NB4 (cell line): ENCODE measurements around the gene COL4A4.

ENCODE experiments used
- DNase-seq: peaks from one replicate; pipeline ENCODE4 v3.0.0; 2010; ENCODE audit warnings: low read depth
- H3K4me3 ChIP-seq: one replicate; pipeline ENCODE4 v1.5.1; 2011; ENCODE audit warnings: mild to moderate bottlenecking, low read depth, low read length, moderate library complexity
- CTCF ChIP-seq: IDR thresholded peaks from one replicate; pipeline ENCODE4 v1.5.1; 2012; ENCODE audit warnings: low read depth, low read length
- MAX ChIP-seq: IDR thresholded peaks from 2 replicates; pipeline ENCODE4 v1.6.1; 2011; ENCODE audit warnings: low read depth, low read length
- MYC ChIP-seq: IDR thresholded peaks from 2 replicates; pipeline ENCODE4 v1.6.1; 2011; ENCODE audit warnings: low read depth, low read length
- POLR2A ChIP-seq: IDR thresholded peaks from 2 replicates; pipeline ENCODE4 v1.6.1; 2011; ENCODE audit warnings: mild to moderate bottlenecking; ENCODE audit not compliant: insufficient read length; ENCODE audit errors: extremely low read depth

COL4A4 gene

GRCh38 chr2:227163998-227164762 lies at the start of gene COL4A4, which contains the start of gene COL4A3:
COL4A4 (minus strand) TSS chr2:227164205; CDS start chr2:227147483, 16,722 bp downstream.
COL4A3 (plus strand) TSS chr2:227164624; CDS start chr2:227164727, 103 bp downstream.
- TF ChIP-seq POLR2A (no peak), MAX (no peak), MYC (no peak), CTCF (no peak)
- no peak within 1 kb of the TSS for H3K4me3 ChIP-seq
- DNase-seq: no peak

DNA sequence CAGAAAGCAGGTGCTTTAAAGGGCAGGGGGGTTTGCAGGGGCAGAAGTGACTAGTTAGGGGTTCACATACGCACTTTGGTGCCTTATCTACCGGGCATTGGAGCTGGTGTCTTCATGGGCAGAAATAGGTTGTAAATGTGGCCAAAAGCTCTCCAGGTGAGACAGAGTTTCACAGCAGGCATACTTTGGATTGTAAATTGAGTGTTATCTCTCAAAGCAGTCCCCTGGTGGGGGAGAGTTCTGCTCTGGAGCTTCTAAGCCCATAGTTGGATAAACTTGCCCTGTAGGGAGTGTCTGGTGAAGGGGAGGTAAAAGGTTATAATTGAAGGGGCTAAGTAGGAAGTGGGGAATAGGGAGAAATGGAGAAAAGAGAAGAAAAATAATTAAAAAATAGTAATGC lies 43.6 kb upstream of the COL4A4 start:
- no peak for TF ChIP-seq MYC
- no peak for TF ChIP-seq POLR2A
- TF ChIP-seq CTCF: no peak
- no peak for TF ChIP-seq MAX
- H3K4me3 ChIP-seq: no peak overlapping the region
- no peak for DNase-seq

DNA sequence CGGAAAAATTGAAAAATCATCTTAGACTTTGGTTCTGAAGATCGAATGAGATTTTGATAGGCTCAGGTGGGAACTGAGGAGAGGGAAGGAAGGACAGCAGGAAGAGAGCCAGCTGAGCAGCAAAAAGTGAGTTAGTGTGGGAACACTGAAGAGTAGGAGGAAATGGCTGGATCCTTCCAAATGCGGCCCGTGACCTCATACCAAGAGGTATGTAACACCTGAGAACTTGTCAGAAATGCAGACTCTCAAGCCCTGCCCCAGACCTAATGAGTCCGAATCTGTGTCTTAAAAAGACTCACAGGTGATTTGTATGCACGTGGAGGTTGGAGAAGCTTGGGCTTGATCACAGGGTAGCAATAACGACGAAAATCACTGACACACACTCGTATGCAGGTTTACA lies 42.4 kb upstream of the COL4A4 start:
- no peak for DNase-seq
- H3K4me3 ChIP-seq: no peak overlapping the region
- TF ChIP-seq POLR2A (no peak), MAX (no peak), CTCF (no peak), MYC (no peak)

DNA sequence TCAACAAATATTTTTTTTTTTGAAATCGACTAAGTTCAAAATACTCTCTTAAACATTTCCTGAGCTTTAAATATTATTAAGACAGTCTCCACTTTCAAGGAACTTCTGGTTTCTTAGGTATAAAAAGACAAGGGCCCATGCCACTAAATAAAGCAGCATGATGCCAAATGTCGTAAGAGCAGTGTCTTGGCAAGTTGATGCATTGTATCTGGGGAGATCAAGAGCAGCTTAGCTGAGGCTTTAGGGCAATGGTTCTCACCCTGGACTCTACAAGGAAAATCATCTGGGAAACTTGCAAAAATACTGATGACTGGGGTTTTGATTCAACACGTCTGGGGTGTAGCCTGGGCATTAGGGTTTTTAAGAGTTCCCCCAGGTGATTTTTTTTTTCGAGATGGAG lies 41.7 kb upstream of the COL4A4 start:
- no peak for DNase-seq
- TF ChIP-seq POLR2A (no peak), MYC (no peak), MAX (no peak), CTCF (no peak)
- H3K4me3 ChIP-seq: no peak overlapping the region

- no peak overlapping the region for H3K4me3 ChIP-seq
- no peak for TF ChIP-seq POLR2A
- no peak for TF ChIP-seq MYC
- TF ChIP-seq CTCF: no peak
- no peak for TF ChIP-seq MAX
- DNase-seq: no peak
Measured at GRCh38 chr2:227204452-227204851, 40.4 kb upstream of the COL4A4 start.
